Type B pancreatic cell (in vitro differentiated cells): Measurements from ENCODE around the gene SLC35F1. TPM values are rescaled to one million over a fixed set of nuclear protein-coding genes. Genes with fewer than 3 reads are reported as not detected.

Experiments used
- DNase-seq: peaks from one replicate; pipeline ENCODE4 v3.0.0; 2021; ENCODE audit warnings: mixed read lengths; ENCODE audit not compliant: unreplicated experiment; ENCODE audit errors: extremely low spot score
- H3K27ac Mint-ChIP-seq: 2 replicates; pipeline ENCODE4 v1.8.0; 2021; ENCODE audit warnings: mild to moderate bottlenecking, mixed read lengths
- H3K27me3 Mint-ChIP-seq: 2 replicates; pipeline ENCODE4 v1.8.0; 2021; ENCODE audit warnings: mixed read lengths
- H3K36me3 Mint-ChIP-seq: 2 replicates; pipeline ENCODE4 v1.8.0; 2021; ENCODE audit warnings: mixed read lengths
- H3K4me1 Mint-ChIP-seq: one replicate; pipeline ENCODE4 v1.8.0; 2021; ENCODE audit warnings: mixed read lengths; ENCODE audit not compliant: unreplicated experiment
- H3K4me3 Mint-ChIP-seq: 2 replicates; pipeline ENCODE4 v1.8.0; 2021; ENCODE audit warnings: mild to moderate bottlenecking, mixed read lengths
- H3K9me3 Mint-ChIP-seq: 2 replicates; pipeline ENCODE4 v1.8.0; 2021; ENCODE audit warnings: mixed read lengths
- CTCF ChIP-seq: fragments of 200-600 bp; sonication (generic); conservative IDR thresholded peaks from 2 replicates; pipeline ENCODE4 v1.5.0; 2021; ENCODE audit warnings: antibody characterized with exemption, mild to moderate bottlenecking
- total RNA-seq: library from RNA; stranded (reverse); gene quantifications from 2 replicates; pipeline ENCODE4 v1.2.1, GENCODE V29; 2021; ENCODE audit warnings: low replicate concordance

SLC35F1 gene
- total RNA-seq, 1 donor from 2014 or later, result 6.1 TPM

GRCh38 chr6:118288355-118289124 lies 381.5 kb downstream of the SLC35F1 start:
- no peak for DNase-seq
- Mint-ChIP-seq H3K27ac (no peak overlapping the region), H3K4me3 (no peak overlapping the region), H3K27me3 (no peaks in the 10 kb centered on the region), H3K9me3 (no peaks in the 10 kb centered on the region), H3K36me3 (no peaks in the 10 kb centered on the region), H3K4me1 (peaks cover 8% of the 10 kb centered on the region)
- no peak for TF ChIP-seq CTCF

GRCh38 chr6:118292558-118292957 lies 385.5 kb downstream of the SLC35F1 start:
- DNase-seq, result no peak

GRCh38 chr6:118294906-118295305 lies 387.8 kb downstream of the SLC35F1 start:
- Mint-ChIP-seq H3K36me3 (no peaks in the 10 kb centered on the region), H3K4me1 (peaks cover 8% of the 10 kb centered on the region), H3K9me3 (no peaks in the 10 kb centered on the region), H3K27me3 (no peaks in the 10 kb centered on the region), H3K27ac (no peak overlapping the region), H3K4me3 (no peak overlapping the region)
- DNase-seq, result no peak
- TF ChIP-seq CTCF, result no peak

More at GRCh38 chr6:118292558-118292957, 385.5 kb downstream of the SLC35F1 start:
- Mint-ChIP-seq H3K36me3 (no peaks in the 10 kb centered on the region), H3K4me3 (no peak overlapping the region), H3K27me3 (no peaks in the 10 kb centered on the region), H3K4me1 (peaks cover 8% of the 10 kb centered on the region), H3K27ac (no peak overlapping the region), H3K9me3 (no peaks in the 10 kb centered on the region)
- no peak for TF ChIP-seq CTCF

GRCh38 chr6:118295336-118295735 lies 388.3 kb downstream of the SLC35F1 start:
- no peaks in the 10 kb centered on the region for H3K27me3 Mint-ChIP-seq
- H3K9me3 Mint-ChIP-seq, result no peaks in the 10 kb centered on the region
- H3K4me3 Mint-ChIP-seq, result no peak overlapping the region
- DNase-seq, result no peak
- H3K27ac Mint-ChIP-seq, result no peak overlapping the region
- peaks cover 8% of the 10 kb centered on the region for H3K4me1 Mint-ChIP-seq
- TF ChIP-seq CTCF, result no peak
- no peaks in the 10 kb centered on the region for H3K36me3 Mint-ChIP-seq

- Mint-ChIP-seq H3K36me3 (no peaks in the 10 kb centered on the region), H3K27me3 (no peaks in the 10 kb centered on the region), H3K9me3 (no peaks in the 10 kb centered on the region), H3K27ac (no peak overlapping the region), H3K4me1 (peaks cover 8% of the 10 kb centered on the region), H3K4me3 (no peak overlapping the region)
- no peak for TF ChIP-seq CTCF
- DNase-seq, result no peak
Measured at GRCh38 chr6:118296129-118296901, 389.3 kb downstream of the SLC35F1 start.
